Activated B cell treated with CpG ODN at 0.5 μM for 24 hours (primary cell): ENCODE results near the gene SLC4A1AP. TPM values are rescaled to one million over a fixed set of nuclear protein-coding genes. Genes with fewer than 3 reads are reported as not detected.
"Not testable (repeated sequence)": the region's sequence is repeated elsewhere in the genome, so short reads cannot be mapped to it uniquely, and the experiment has no call there.

Experiments
- ATAC-seq: fragments of 200-7000 bp; cut with Tn5 transposase; one replicate; pipeline ENCODE4 v1.10.0; 2021; ENCODE audit warnings: low read depth, mild to moderate bottlenecking, moderate library complexity
- CTCF ChIA-PET: fragments of 350-600 bp; sonication (Branson Sonifier 250); formaldehyde crosslinking; loops from one replicate; lab custom pipeline; 2021; ENCODE audit warnings: antibody characterized with exemption; lab: Charles Lee
- POLR2A ChIA-PET: fragments of 350-600 bp; sonication (Branson Sonifier 250); formaldehyde crosslinking; loops from one replicate; lab custom pipeline; 2021; ENCODE audit warnings: antibody characterized with exemption; lab: Charles Lee
- DNase-seq: peaks from one replicate; pipeline ENCODE4 v3.0.0; 2022
- H3K27ac Mint-ChIP-seq: one replicate; pipeline ENCODE4 v1.8.0; 2020; ENCODE audit warnings: mixed read lengths
- H3K27me3 Mint-ChIP-seq: one replicate; pipeline ENCODE4 v1.8.0; 2021; ENCODE audit warnings: mixed read lengths
- H3K36me3 Mint-ChIP-seq: one replicate; pipeline ENCODE4 v1.8.0; 2021; ENCODE audit warnings: low read depth, mixed read lengths
- H3K4me1 Mint-ChIP-seq: one replicate; pipeline ENCODE4 v1.8.0; 2021; ENCODE audit warnings: mixed read lengths
- H3K4me3 Mint-ChIP-seq: one replicate; pipeline ENCODE4 v1.8.0; 2020; ENCODE audit warnings: mild to moderate bottlenecking, mixed read lengths
- H3K9me3 Mint-ChIP-seq: one replicate; pipeline ENCODE4 v1.8.0; 2020; ENCODE audit warnings: mixed read lengths
- CTCF ChIP-seq: fragments of 200-600 bp; IDR thresholded peaks from one replicate; pipeline ENCODE4 v1.8.0; 2022; ENCODE audit warnings: antibody characterized with exemption, mild to moderate bottlenecking
- intact Hi-C: fragments of 100-400 bp; cut with micrococcal nuclease; formaldehyde crosslinking; loops from one replicate; pipeline ENCODE4 v1.15.1; 2024
- total RNA-seq: library from RNA; stranded (reverse); gene quantifications from 2 replicates; pipeline ENCODE4 v1.2.3, GENCODE V29; 2022

The SLC4A1AP gene
- total RNA-seq, 1 donor from 2014 or later: 22.0 TPM

- Mint-ChIP-seq H3K4me3 (no peak overlapping the region), H3K27ac (no peak overlapping the region), H3K36me3 (peaks cover 71% of the 10 kb centered on the region), H3K27me3 (no peaks in the 10 kb centered on the region), H3K9me3 (no peaks in the 10 kb centered on the region), H3K4me1 (no peaks in the 10 kb centered on the region)
- intact Hi-C loops: no loop called here
- DNase-seq (no peak), ATAC-seq (no peak)
- CTCF ChIA-PET: interaction anchor here (2.9 kb wide), 1 partner anchor 10 kb away, joined by 12 read pairs; no protein-coding TSS in a partner anchor
- no peak for TF ChIP-seq CTCF
- POLR2A ChIA-PET: no interaction called here
Observed at GRCh38 chr2:27672723-27673486, 9.2 kb downstream of the SLC4A1AP start.

GRCh38 chr2:27680571-27680970 lies 16.9 kb downstream of the SLC4A1AP start:
- Mint-ChIP-seq H3K9me3 (no peaks in the 10 kb centered on the region), H3K27ac (no peak overlapping the region), H3K27me3 (no peaks in the 10 kb centered on the region), H3K4me1 (peaks cover 8% of the 10 kb centered on the region), H3K36me3 (peaks cover 70% of the 10 kb centered on the region), H3K4me3 (no peak overlapping the region)
- no peak for ATAC-seq
- ChIA-PET POLR2A (no interaction called here), CTCF (interaction anchor here (1.6 kb wide), 1 partner anchor 23 kb away, joined by 4 read pairs; no protein-coding TSS in a partner anchor)
- no peak for DNase-seq
- no peak for TF ChIP-seq CTCF
- intact Hi-C loops: no loop called here

- ChIA-PET POLR2A (interaction anchor here (0.7 kb wide), 2 partner anchors 45 to 756 kb away, joined by 4 read pairs; no protein-coding TSS in a partner anchor), CTCF (interaction anchor here (0.5 to 1.6 kb wide), 3 partner anchors 8 to 45 kb away, joined by 3 to 4 read pairs (median 3); no protein-coding TSS in a partner anchor)
- ATAC-seq (no peak), DNase-seq (no peak)
- H3K4me3 Mint-ChIP-seq: no peak overlapping the region
- H3K9me3 Mint-ChIP-seq: no peaks in the 10 kb centered on the region
- TF ChIP-seq CTCF: no peak
- peaks cover 8% of the 10 kb centered on the region for H3K4me1 Mint-ChIP-seq
- peaks cover 72% of the 10 kb centered on the region for H3K36me3 Mint-ChIP-seq
- no peak overlapping the region for H3K27ac Mint-ChIP-seq
- intact Hi-C loops: no loop called here
- no peaks in the 10 kb centered on the region for H3K27me3 Mint-ChIP-seq
Observed at GRCh38 chr2:27681841-27682240, 18.2 kb downstream of the SLC4A1AP start.

GRCh38 chr2:27682334-27682771 lies 18.7 kb downstream of the SLC4A1AP start:
- ChIA-PET POLR2A (interaction anchor here (0.7 to 1.9 kb wide), 4 partner anchors 18 to 755 kb away, joined by 4 to 8 read pairs (median 4); partner anchors contain the start of genes SLC4A1AP and SUPT7L), CTCF (interaction anchor here (0.6 to 1.7 kb wide), 9 partner anchors 9 to 584 kb away, joined by 3 to 12 read pairs (median 4); partner anchors contain the start of genes CCDC121, GPN1 and NRBP1)
- H3K27me3 Mint-ChIP-seq, H3K27ac Mint-ChIP-seq, H3K4me3 Mint-ChIP-seq, DNase-seq, ATAC-seq, H3K4me1 Mint-ChIP-seq, H3K9me3 Mint-ChIP-seq, intact Hi-C loops: not testable (repeated sequence)
- H3K36me3 Mint-ChIP-seq: peaks cover 71% of the 10 kb centered on the region

GRCh38 chr2:27683390-27684071 lies 19.8 kb downstream of the SLC4A1AP start:
- Mint-ChIP-seq H3K4me3 (no peak overlapping the region), H3K4me1 (peaks cover 8% of the 10 kb centered on the region), H3K27ac (peak overlapping the region; percentile 0), H3K27me3 (no peaks in the 10 kb centered on the region), H3K36me3 (peaks cover 73% of the 10 kb centered on the region), H3K9me3 (no peaks in the 10 kb centered on the region)
- CTCF ChIA-PET: interaction anchor here (0.5 to 1.8 kb wide), 20 partner anchors 8 to 910 kb away, joined by 3 to 12 read pairs (median 3); partner anchors contain the start of genes IFT172, NRBP1, SLC4A1AP and SUPT7L
- ATAC-seq (peak; percentile 93), DNase-seq (peak; percentile 43)
- peak; percentile 94 for TF ChIP-seq CTCF
- POLR2A ChIA-PET: interaction anchor here (1.0 to 1.9 kb wide), 3 partner anchors 20 to 313 kb away, joined by 3 to 8 read pairs (median 3); partner anchors contain the start of genes SLC4A1AP, SNX17 and SUPT7L
- intact Hi-C loops: loop anchor here (1.0 kb wide), 2 partner anchors 20 to 722 kb away; partner anchors contain the start of genes SLC4A1AP and SUPT7L

- H3K9me3 Mint-ChIP-seq, POLR2A ChIA-PET, intact Hi-C loops, H3K4me3 Mint-ChIP-seq, H3K27me3 Mint-ChIP-seq, H3K27ac Mint-ChIP-seq, DNase-seq, H3K4me1 Mint-ChIP-seq, CTCF ChIA-PET, ATAC-seq: not testable (repeated sequence)
- H3K36me3 Mint-ChIP-seq: peaks cover 68% of the 10 kb centered on the region
Observed at GRCh38 chr2:27685006-27685405, 21.3 kb downstream of the SLC4A1AP start.
